ENCODE results near the gene TRHDE. TPM values are rescaled to one million over a fixed set of nuclear protein-coding genes. Genes with fewer than 3 reads are reported as not detected.

The TRHDE gene
- total RNA-seq, 1 experiment from 2014 or later, result 16.5 TPM

GRCh38 chr12:72228424-72228823 lies 43.7 kb upstream of the TRHDE start:
- no peak overlapping the region for H3K27ac ChIP-seq (ENCODE audit: low read length)
- no peak overlapping the region for H3K4me3 ChIP-seq (ENCODE audit: low read length)
- H3K36me3 ChIP-seq (ENCODE audit: low read depth, low read length), result no peaks in the 10 kb centered on the region
- intact Hi-C loops (cut with micrococcal nuclease), result no loop called here
- no peaks in the 10 kb centered on the region for H3K9me3 ChIP-seq (ENCODE audit: low read length)
- TF ChIP-seq CTCF (conservative IDR thresholded peaks at IDR 0.05; ENCODE audit: low read depth, low read length), result no peak
- no peak for TF ChIP-seq EZH2phosphoT487 (IDR thresholded peaks at IDR 0.05; ENCODE audit: borderline replicate concordance, low read length)
- ATAC-seq (no peak), DNase-seq (no peak)
- POLR2A ChIA-PET (ENCODE audit: unreplicated experiment), result no interaction called here
- no peaks in the 10 kb centered on the region for H4K20me1 ChIP-seq (ENCODE audit: low read length)
- no TSS peak for BruUV-seq (replicated peaks)
- no peak overlapping the region for H3K4me2 ChIP-seq (ENCODE audit: low read length)
- H3F3A ChIP-seq (ENCODE audit: low read length, unreplicated experiment), result no peaks in the 10 kb centered on the region
- H3K27me3 ChIP-seq (ENCODE audit: low read length), result no peaks in the 10 kb centered on the region
- no peak overlapping the region for H2AFZ ChIP-seq (ENCODE audit: low read length)
- no peak overlapping the region for H3K9ac ChIP-seq (ENCODE audit: low read length)
- no peaks in the 10 kb centered on the region for H3K79me2 ChIP-seq (ENCODE audit: low read length)
- CTCF ChIA-PET, result no interaction called here
- H3K9me2 ChIP-seq (replicated peaks; ENCODE audit: low read length), result no peaks in the 10 kb centered on the region
- H3K4me1 ChIP-seq (ENCODE audit: insufficient read depth, low read length), result peaks cover 10% of the 10 kb centered on the region; the same call in 1 of the 2 replicates

GRCh38 chr12:72230589-72230988 lies 41.6 kb upstream of the TRHDE start:
- Histone ChIP-seq H3K9me2 (replicated peaks; ENCODE audit: low read length) (no peaks in the 10 kb centered on the region), H3K79me2 (ENCODE audit: low read length) (no peaks in the 10 kb centered on the region), H3K4me3 (ENCODE audit: low read length) (no peak overlapping the region), H3K27ac (ENCODE audit: low read length) (no peak overlapping the region), H3K4me2 (ENCODE audit: low read length) (0 out of 2 replicates have a peak overlapping the region, but pooled peaks have one; percentile 15), H3K9me3 (ENCODE audit: low read length) (no peaks in the 10 kb centered on the region), H3K4me1 (ENCODE audit: insufficient read depth, low read length) (peaks cover 12% of the 10 kb centered on the region; the same call in 1 of the 2 replicates), H3F3A (ENCODE audit: low read length, unreplicated experiment) (no peaks in the 10 kb centered on the region), H4K20me1 (ENCODE audit: low read length) (no peaks in the 10 kb centered on the region), H3K27me3 (ENCODE audit: low read length) (no peaks in the 10 kb centered on the region), H3K36me3 (ENCODE audit: low read depth, low read length) (no peaks in the 10 kb centered on the region), H3K9ac (ENCODE audit: low read length) (no peak overlapping the region), H2AFZ (ENCODE audit: low read length) (no peak overlapping the region)
- POLR2A ChIA-PET (ENCODE audit: unreplicated experiment), result no interaction called here
- TF ChIP-seq CTCF (conservative IDR thresholded peaks at IDR 0.05; ENCODE audit: low read depth, low read length) (no peak), EZH2phosphoT487 (IDR thresholded peaks at IDR 0.05; ENCODE audit: borderline replicate concordance, low read length) (no peak), EZH2 (IDR thresholded peaks at IDR 0.05; ENCODE audit: low read length, unreplicated experiment) (no peak)
- no TSS peak for BruUV-seq (replicated peaks)
- CTCF ChIA-PET, result no interaction called here
- peak; percentile 33 for DNase-seq
- intact Hi-C loops (cut with micrococcal nuclease), result no loop called here
- peak; percentile 75 for ATAC-seq

- Histone ChIP-seq H2AFZ (ENCODE audit: low read length) (no peak overlapping the region), H3F3A (ENCODE audit: low read length, unreplicated experiment) (no peaks in the 10 kb centered on the region), H3K27me3 (ENCODE audit: low read length) (no peaks in the 10 kb centered on the region), H3K9me2 (replicated peaks; ENCODE audit: low read length) (no peaks in the 10 kb centered on the region), H4K20me1 (ENCODE audit: low read length) (no peaks in the 10 kb centered on the region), H3K4me2 (ENCODE audit: low read length) (no peak overlapping the region), H3K9ac (ENCODE audit: low read length) (no peak overlapping the region), H3K79me2 (ENCODE audit: low read length) (no peaks in the 10 kb centered on the region), H3K9me3 (ENCODE audit: low read length) (no peaks in the 10 kb centered on the region), H3K4me1 (ENCODE audit: insufficient read depth, low read length) (peaks cover 24% of the 10 kb centered on the region), H3K4me3 (ENCODE audit: low read length) (no peak overlapping the region), H3K27ac (ENCODE audit: low read length) (no peak overlapping the region), H3K36me3 (ENCODE audit: low read depth, low read length) (no peaks in the 10 kb centered on the region)
- ATAC-seq (no peak), DNase-seq (no peak)
- ChIA-PET POLR2A (ENCODE audit: unreplicated experiment) (interaction anchor here (0.6 kb wide), 1 partner anchor 79 kb away, joined by 3 read pairs; no protein-coding TSS in a partner anchor), CTCF (no interaction called here)
- intact Hi-C loops (cut with micrococcal nuclease), result no loop called here
- BruUV-seq (replicated peaks), result no TSS peak
- TF ChIP-seq EZH2 (IDR thresholded peaks at IDR 0.05; ENCODE audit: low read length, unreplicated experiment) (no peak), EZH2phosphoT487 (IDR thresholded peaks at IDR 0.05; ENCODE audit: borderline replicate concordance, low read length) (no peak), CTCF (conservative IDR thresholded peaks at IDR 0.05; ENCODE audit: low read depth, low read length) (no peak)
Measured at GRCh38 chr12:72234886-72235285, 37.3 kb upstream of the TRHDE start.
